Activated B cell treated with CpG ODN at 0.5 μM for 24 hours (primary cell): Measurements from ENCODE around the gene ZNF341. TPM values are rescaled to one million over a fixed set of nuclear protein-coding genes. Genes with fewer than 3 reads are reported as not detected.

ENCODE experiments used
- ATAC-seq: fragments of 200-7000 bp; cut with Tn5 transposase; one replicate; pipeline ENCODE4 v1.10.0; 2021; ENCODE audit warnings: low read depth, mild to moderate bottlenecking, moderate library complexity
- CTCF ChIA-PET: fragments of 350-600 bp; sonication (Branson Sonifier 250); formaldehyde crosslinking; loops from one replicate; lab custom pipeline; 2021; ENCODE audit warnings: antibody characterized with exemption; lab: Charles Lee
- POLR2A ChIA-PET: fragments of 350-600 bp; sonication (Branson Sonifier 250); formaldehyde crosslinking; loops from one replicate; lab custom pipeline; 2021; ENCODE audit warnings: antibody characterized with exemption; lab: Charles Lee
- DNase-seq: peaks from one replicate; pipeline ENCODE4 v3.0.0; 2022
- H3K27ac Mint-ChIP-seq: one replicate; pipeline ENCODE4 v1.8.0; 2020; ENCODE audit warnings: mixed read lengths
- H3K27me3 Mint-ChIP-seq: one replicate; pipeline ENCODE4 v1.8.0; 2021; ENCODE audit warnings: mixed read lengths
- H3K36me3 Mint-ChIP-seq: one replicate; pipeline ENCODE4 v1.8.0; 2021; ENCODE audit warnings: low read depth, mixed read lengths
- H3K4me1 Mint-ChIP-seq: one replicate; pipeline ENCODE4 v1.8.0; 2021; ENCODE audit warnings: mixed read lengths
- H3K4me3 Mint-ChIP-seq: one replicate; pipeline ENCODE4 v1.8.0; 2020; ENCODE audit warnings: mild to moderate bottlenecking, mixed read lengths
- H3K9me3 Mint-ChIP-seq: one replicate; pipeline ENCODE4 v1.8.0; 2020; ENCODE audit warnings: mixed read lengths
- intact Hi-C: fragments of 100-400 bp; cut with micrococcal nuclease; formaldehyde crosslinking; loops from one replicate; pipeline ENCODE4 v1.15.1; 2024
- total RNA-seq: library from RNA; stranded (reverse); gene quantifications from 2 replicates; pipeline ENCODE4 v1.2.3, GENCODE V29; 2022
- TF ChIP-seq, protein P1 (sequence below): fragments of 200-600 bp; IDR thresholded peaks from one replicate; pipeline ENCODE4 v1.8.0; 2022; ENCODE audit warnings: antibody characterized with exemption, mild to moderate bottlenecking

ZNF341 gene
- total RNA-seq, 1 donor from 2014 or later: 10.1 TPM

DNA sequence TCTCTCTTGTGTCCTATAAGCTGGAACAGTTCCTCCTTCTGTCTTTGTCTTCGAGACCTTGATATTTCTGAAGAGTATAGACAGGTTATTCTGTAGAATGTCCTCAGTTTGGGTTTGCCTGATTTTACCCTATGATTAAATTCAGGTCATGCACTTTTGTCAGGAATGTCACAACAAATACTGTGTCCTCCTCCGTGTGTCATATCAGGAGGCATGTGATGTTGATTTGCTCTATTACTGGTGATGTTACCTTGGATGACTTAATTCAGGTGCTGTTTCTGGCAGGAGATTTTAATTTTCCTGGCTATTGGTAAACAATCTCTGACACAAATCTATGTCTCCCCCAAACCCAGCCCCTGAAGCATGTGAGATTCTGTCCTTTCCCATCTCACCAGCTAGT, 46.0 kb downstream of the ZNF341 start:
- Mint-ChIP-seq H3K27me3 (no peaks in the 10 kb centered on the region), H3K9me3 (no peaks in the 10 kb centered on the region), H3K27ac (peak overlapping the region; percentile 95), H3K4me3 (peak overlapping the region; percentile 56), H3K36me3 (peaks cover 16% of the 10 kb centered on the region), H3K4me1 (peaks cover 88% of the 10 kb centered on the region)
- TF ChIP-seq, protein P1, sequence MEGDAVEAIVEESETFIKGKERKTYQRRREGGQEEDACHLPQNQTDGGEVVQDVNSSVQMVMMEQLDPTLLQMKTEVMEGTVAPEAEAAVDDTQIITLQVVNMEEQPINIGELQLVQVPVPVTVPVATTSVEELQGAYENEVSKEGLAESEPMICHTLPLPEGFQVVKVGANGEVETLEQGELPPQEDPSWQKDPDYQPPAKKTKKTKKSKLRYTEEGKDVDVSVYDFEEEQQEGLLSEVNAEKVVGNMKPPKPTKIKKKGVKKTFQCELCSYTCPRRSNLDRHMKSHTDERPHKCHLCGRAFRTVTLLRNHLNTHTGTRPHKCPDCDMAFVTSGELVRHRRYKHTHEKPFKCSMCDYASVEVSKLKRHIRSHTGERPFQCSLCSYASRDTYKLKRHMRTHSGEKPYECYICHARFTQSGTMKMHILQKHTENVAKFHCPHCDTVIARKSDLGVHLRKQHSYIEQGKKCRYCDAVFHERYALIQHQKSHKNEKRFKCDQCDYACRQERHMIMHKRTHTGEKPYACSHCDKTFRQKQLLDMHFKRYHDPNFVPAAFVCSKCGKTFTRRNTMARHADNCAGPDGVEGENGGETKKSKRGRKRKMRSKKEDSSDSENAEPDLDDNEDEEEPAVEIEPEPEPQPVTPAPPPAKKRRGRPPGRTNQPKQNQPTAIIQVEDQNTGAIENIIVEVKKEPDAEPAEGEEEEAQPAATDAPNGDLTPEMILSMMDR: no peak
- CTCF ChIA-PET: no interaction called here
- intact Hi-C loops: loop anchor here (1.0 to 5.0 kb wide), 9 partner anchors 15 to 369 kb away; partner anchors contain the start of genes ACTL10, CHMP4B, E2F1 and EIF2S2
- ATAC-seq (no peak), DNase-seq (no peak)
- POLR2A ChIA-PET: interaction anchor here (0.7 to 7.5 kb wide), 9 partner anchors 10 to 376 kb away, joined by 3 to 102 read pairs (median 5); partner anchors contain the start of genes CDK5RAP1, CHMP4B, EIF2S2 and RALY

DNA sequence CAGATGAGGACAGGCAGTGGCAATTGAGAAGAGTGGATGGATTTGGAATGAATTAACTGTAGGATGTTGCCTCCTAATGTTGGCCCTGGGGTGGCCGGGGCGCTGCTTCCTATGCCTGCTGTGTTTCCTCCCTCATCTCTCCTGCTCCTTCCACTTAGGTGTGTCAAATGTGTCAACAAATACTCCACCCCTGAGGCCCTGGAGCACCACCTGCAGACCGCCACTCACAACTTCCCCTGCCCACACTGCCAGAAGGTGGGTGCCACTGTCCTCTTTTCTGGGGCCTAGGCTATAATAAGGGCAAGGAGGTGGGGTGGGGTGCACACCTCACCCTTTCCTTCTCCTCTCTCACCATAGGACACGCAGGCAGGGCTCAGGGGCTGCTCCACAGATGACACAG, 49.3 kb downstream of the ZNF341 start:
- Mint-ChIP-seq H3K9me3 (no peaks in the 10 kb centered on the region), H3K4me3 (peak overlapping the region; percentile 12), H3K27me3 (no peaks in the 10 kb centered on the region), H3K36me3 (peaks cover 12% of the 10 kb centered on the region), H3K4me1 (peaks cover 86% of the 10 kb centered on the region), H3K27ac (peak overlapping the region; percentile 95)
- CTCF ChIA-PET: no interaction called here
- DNase-seq (no peak), ATAC-seq (no peak)
- POLR2A ChIA-PET: interaction anchor here (0.5 to 7.5 kb wide), 2 partner anchors 10 to 48 kb away, joined by 3 to 102 read pairs; partner anchors contain the start of gene ZNF341
- TF ChIP-seq, protein P1: no peak
- intact Hi-C loops: no loop called here

DNA sequence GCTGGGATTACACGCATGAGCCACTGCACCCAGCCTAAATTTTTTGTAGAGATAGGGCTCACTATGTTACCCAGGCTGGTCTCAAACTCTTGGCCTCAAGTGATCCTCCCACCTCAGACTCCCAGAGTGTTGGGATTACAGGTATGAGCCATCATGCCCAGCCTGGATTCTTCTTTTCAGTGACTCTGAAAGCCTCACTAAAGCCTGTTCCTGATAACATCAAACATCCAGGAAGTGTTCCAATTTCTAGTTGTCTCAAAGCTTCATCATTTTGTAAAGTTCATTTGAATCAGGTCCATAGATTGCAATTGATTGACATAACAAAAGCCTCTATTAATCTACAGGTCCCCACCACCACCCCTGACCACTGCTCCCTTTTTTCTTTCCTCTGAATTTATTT, 50.1 kb downstream of the ZNF341 start:
- Mint-ChIP-seq H3K4me1 (peaks cover 88% of the 10 kb centered on the region), H3K36me3 (peaks cover 12% of the 10 kb centered on the region), H3K4me3 (no peak overlapping the region), H3K27ac (peak overlapping the region; percentile 95), H3K9me3 (no peaks in the 10 kb centered on the region), H3K27me3 (no peaks in the 10 kb centered on the region)
- ATAC-seq (no peak), DNase-seq (no peak)
- intact Hi-C loops: no loop called here
- ChIA-PET CTCF (interaction anchor here (1.5 kb wide), 1 partner anchor 115 kb away, joined by 4 read pairs; the partner anchor contains the start of gene ACTL10), POLR2A (interaction anchor here (1.0 to 1.5 kb wide), 2 partner anchors 49 to 292 kb away, joined by 3 to 5 read pairs; partner anchors contain the start of gene CBFA2T2)
- TF ChIP-seq, protein P1: no peak

DNA sequence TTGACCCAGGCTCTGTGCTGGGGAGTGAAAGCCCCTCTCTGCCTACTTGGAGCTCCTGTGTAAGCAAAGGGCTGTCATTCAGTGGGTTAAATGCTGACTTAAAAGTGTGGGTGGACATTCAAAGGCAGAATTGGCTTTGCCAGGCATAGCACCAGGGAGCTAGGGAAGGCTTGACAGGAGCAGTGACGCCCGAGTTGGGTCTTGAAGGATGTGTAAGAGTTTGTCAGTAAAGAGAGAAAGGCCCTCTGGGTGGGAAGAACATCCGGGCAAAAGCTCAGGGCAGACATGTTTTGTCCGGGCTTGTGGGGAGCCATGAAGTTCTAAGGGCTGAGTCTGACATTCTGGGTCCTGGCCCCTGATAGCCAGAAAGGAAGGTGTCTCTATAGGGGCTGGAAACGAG, 51.5 kb downstream of the ZNF341 start:
- intact Hi-C loops: no loop called here
- POLR2A ChIA-PET: interaction anchor here (0.7 to 1.2 kb wide), 2 partner anchors 28 to 117 kb away, joined by 3 to 5 read pairs; partner anchors contain the start of genes ACTL10 and CHMP4B
- TF ChIP-seq, protein P1: no peak
- peaks cover 12% of the 10 kb centered on the region for H3K36me3 Mint-ChIP-seq
- peak overlapping the region; percentile 48 for H3K4me3 Mint-ChIP-seq
- no peak for ATAC-seq
- no peaks in the 10 kb centered on the region for H3K9me3 Mint-ChIP-seq
- peaks cover 88% of the 10 kb centered on the region for H3K4me1 Mint-ChIP-seq
- peak overlapping the region; percentile 80 for H3K27ac Mint-ChIP-seq
- no peaks in the 10 kb centered on the region for H3K27me3 Mint-ChIP-seq
- DNase-seq: no peak
- CTCF ChIA-PET: interaction anchor here (0.6 to 1.5 kb wide), 3 partner anchors 28 to 210 kb away, joined by 3 to 4 read pairs (median 3); partner anchors contain the start of gene ACTL10

DNA sequence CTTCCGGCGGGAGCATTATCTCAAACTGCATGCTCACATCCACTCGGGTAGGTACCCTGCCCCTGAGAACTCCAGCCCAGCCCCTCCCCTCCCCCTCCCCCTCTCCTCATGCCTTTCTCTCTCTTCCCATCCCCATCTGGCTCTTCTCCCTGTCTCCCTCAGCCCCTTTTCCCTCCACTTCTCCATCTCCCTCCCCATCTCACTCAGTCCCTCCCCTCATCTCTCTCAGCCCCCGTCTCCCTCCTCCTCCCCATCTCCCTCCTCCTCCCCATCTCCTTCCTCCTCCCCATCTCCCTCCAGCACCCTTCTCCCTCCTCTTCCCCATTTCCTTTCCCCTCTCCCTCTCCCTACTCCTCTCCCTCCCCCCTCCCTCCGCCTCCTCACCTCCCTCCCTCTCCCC, 52.0 kb downstream of the ZNF341 start:
- DNase-seq (no peak), ATAC-seq (no peak)
- no peaks in the 10 kb centered on the region for H3K9me3 Mint-ChIP-seq
- H3K27ac Mint-ChIP-seq: peak overlapping the region; percentile 80
- peaks cover 14% of the 10 kb centered on the region for H3K36me3 Mint-ChIP-seq
- TF ChIP-seq, protein P1: no peak
- intact Hi-C loops: no loop called here
- ChIA-PET CTCF (no interaction called here), POLR2A (no interaction called here)
- peak overlapping the region; percentile 48 for H3K4me3 Mint-ChIP-seq
- peaks cover 85% of the 10 kb centered on the region for H3K4me1 Mint-ChIP-seq
- H3K27me3 Mint-ChIP-seq: no peaks in the 10 kb centered on the region
